A549 (cell line): ENCODE results near the gene TFF2. TPM values are rescaled to one million over a fixed set of nuclear protein-coding genes. Genes with fewer than 3 reads are reported as not detected.
A peak's percentile ranks its signal among the peaks of the same experiment; 100 is the strongest.

Source experiments
- ATAC-seq, 2 experiments: fragments of 200-7000 bp in 1 of 2; fragments of >200 bp in 1 of 2; cut with Nextera tagmentation in 1 of 2; cut with Tn5 transposase in 1 of 2; 3 replicates each; pipeline versions ENCODE4 v1.8.0 to v1.9.1; 2018 to 2020; ENCODE audit warnings: mild to moderate bottlenecking in 1 of 2, moderate library complexity in 1 of 2
- CTCF ChIA-PET: fragments of 300-600 bp; sonication (Branson Sonifier 250); formaldehyde crosslinking; extraction: SDS; loops from one replicate; lab custom pipeline; 2021; ENCODE audit warnings: antibody characterized with exemption, inconsistent platforms; lab: Yijun Ruan, JAX
- POLR2A ChIA-PET: fragments of 350-600 bp; formaldehyde crosslinking; extraction: SDS; loops from one replicate; lab custom pipeline; 2021; ENCODE audit warnings: antibody characterized with exemption, inconsistent platforms; lab: Yijun Ruan, JAX
- DNase-seq, 2 experiments: peaks; one replicate each; pipeline versions ENCODE4 v3.0.0 to v3.0.0-alpha.2; 2011 to 2016; ENCODE audit warnings: low read depth in 1 of 2, low spot score in 1 of 2
- FAIRE-seq: peaks from 2 replicates; lab custom pipeline; 2011; peaks lifted over from hg19 to GRCh38; lab: Jason Lieb, UNC
- H3K27ac ChIP-seq, 2 experiments: fragments of >200 bp; sonication (Bioruptor Twin); formaldehyde crosslinking; 3 replicates each; pipeline ENCODE4 v1.5.1; 2016 to 2017
- H3K4me1 ChIP-seq: fragments of >200 bp; sonication (Bioruptor Twin); formaldehyde crosslinking; 3 replicates; pipeline ENCODE4 v1.6.1; 2016
- H3K4me2 ChIP-seq: fragments of >200 bp; sonication (Bioruptor Twin); formaldehyde crosslinking; 3 replicates; pipeline ENCODE4 v1.6.1; 2016
- H3K4me3 ChIP-seq: fragments of >200 bp; sonication (Bioruptor Twin); formaldehyde crosslinking; 3 replicates; pipeline ENCODE4 v1.5.1; 2016
- H3K9me3 ChIP-seq: fragments of >200 bp; sonication (Bioruptor Twin); formaldehyde crosslinking; 3 replicates; pipeline ENCODE4 v1.6.1; 2016
- ATOH8 ChIP-seq: fragments of 250-450 bp; sonication (Bioruptor Pico); IDR thresholded peaks from 2 replicates; pipeline ENCODE4 v1.5.0; 2020; ENCODE audit warnings: low read depth, mild to moderate bottlenecking, moderate library complexity
- BHLHE40 ChIP-seq: IDR thresholded peaks from 2 replicates; pipeline ENCODE4 v1.6.1; 2012; ENCODE audit warnings: low read depth, low read length, inconsistent platforms
- CBX2 ChIP-seq: fragments of 200-600 bp; sonication (generic); IDR thresholded peaks from 2 replicates; pipeline ENCODE4 v1.6.1; 2016; ENCODE audit warnings: low read depth, mild to moderate bottlenecking, borderline replicate concordance
- CBX8 ChIP-seq: fragments of 200-600 bp; sonication (generic); IDR thresholded peaks from 2 replicates; pipeline ENCODE4 v1.6.1; 2016
- CHD2 ChIP-seq: fragments of 150-350 bp; IDR thresholded peaks from 2 replicates; pipeline ENCODE4 v1.6.1; 2014; ENCODE audit warnings: low read length; ENCODE audit not compliant: partially characterized antibody
- CHD4 ChIP-seq: fragments of 200-600 bp; sonication (generic); IDR thresholded peaks from 2 replicates; pipeline ENCODE4 v1.6.1; 2016; ENCODE audit warnings: antibody characterized with exemption, mild to moderate bottlenecking, borderline replicate concordance
- FOSL2 ChIP-seq, 2 experiments: fragments of 450-650 bp in 1 of 2; fragments of >200 bp in 1 of 2; sonication (Bioruptor Twin) in 1 of 2; formaldehyde crosslinking; IDR thresholded peaks; 2 replicates each; pipeline versions ENCODE4 v1.5.0 to v1.6.1; 2016 to 2020; ENCODE audit warnings: mild to moderate bottlenecking in 1 of 2, moderate library complexity in 1 of 2
- HDAC2 ChIP-seq: fragments of 200-600 bp; sonication (generic); IDR thresholded peaks from 2 replicates; pipeline ENCODE4 v1.6.1; 2016
- HEYL ChIP-seq: fragments of 250-450 bp; sonication (Bioruptor Pico); IDR thresholded peaks from 2 replicates; pipeline ENCODE4 v1.8.0; 2021; ENCODE audit warnings: mild to moderate bottlenecking, moderate library complexity
- HMGXB4 ChIP-seq: fragments of 250-450 bp; sonication (Bioruptor Pico); IDR thresholded peaks from 2 replicates; pipeline ENCODE4 v1.5.0; 2021; ENCODE audit warnings: mild to moderate bottlenecking, moderate library complexity, borderline replicate concordance
- HOXB13 ChIP-seq: fragments of 250-450 bp; sonication (Bioruptor Pico); IDR thresholded peaks from 2 replicates; pipeline ENCODE4 v1.5.0; 2020; ENCODE audit warnings: low read depth, mild to moderate bottlenecking, moderate library complexity
- HOXB5 ChIP-seq: fragments of 250-450 bp; sonication (Bioruptor Pico); IDR thresholded peaks from 2 replicates; pipeline ENCODE4 v1.5.0; 2020; ENCODE audit warnings: mild to moderate bottlenecking, moderate library complexity
- JUN ChIP-seq, 2 experiments: fragments of >200 bp; sonication (Bioruptor Twin); formaldehyde crosslinking; IDR thresholded peaks; 2 replicates in 1 of 2; 3 replicates in 1 of 2; pipeline ENCODE4 v1.6.1; 2016 to 2017
- MAFK ChIP-seq: fragments of 450-650 bp; IDR thresholded peaks from 2 replicates; pipeline ENCODE4 v1.6.1; 2014; ENCODE audit not compliant: partially characterized antibody
- NPAS2 ChIP-seq: fragments of 250-450 bp; sonication (Bioruptor Pico); IDR thresholded peaks from 2 replicates; pipeline ENCODE4 v1.8.0; 2022; ENCODE audit warnings: mild to moderate bottlenecking, moderate library complexity, borderline replicate concordance
- PBX3 ChIP-seq: IDR thresholded peaks from 2 replicates; pipeline ENCODE4 v1.6.1; 2012
- RFX5 ChIP-seq: fragments of 450-650 bp; IDR thresholded peaks from 2 replicates; pipeline ENCODE4 v1.7.1; 2014; ENCODE audit warnings: antibody characterized with exemption, mild to moderate bottlenecking, moderate library complexity
- SMC3 ChIP-seq: fragments of >200 bp; sonication (Bioruptor Twin); formaldehyde crosslinking; IDR thresholded peaks from 3 replicates; pipeline ENCODE4 v1.6.1; 2018; ENCODE audit warnings: inconsistent platforms
- TFCP2L1 ChIP-seq: fragments of 250-450 bp; sonication (Bioruptor Pico); IDR thresholded peaks from 2 replicates; pipeline ENCODE4 v1.5.0; 2021; ENCODE audit warnings: mild to moderate bottlenecking
- ZC3H11A ChIP-seq: fragments of 450-650 bp; IDR thresholded peaks from 2 replicates; pipeline ENCODE4 v1.6.1; 2014; ENCODE audit warnings: antibody characterized with exemption, mild to moderate bottlenecking
- ZSCAN20 ChIP-seq: fragments of 250-450 bp; sonication (Bioruptor Pico); IDR thresholded peaks from 2 replicates; pipeline ENCODE4 v1.8.0; 2022; ENCODE audit warnings: mild to moderate bottlenecking, moderate library complexity
- WGBS: methylation state at CpG from one replicate; pipeline ENCODE4 v1.1.6; 2017; ENCODE audit errors: missing lambda C conversion rate; 5-methylcytosine and 5-hydroxymethylcytosine counted together
- polyA plus RNA-seq, 4 experiments: library from polyadenylated mRNA; depleted of rRNA in 3 of 4; stranded (reverse); fragments of >200 nt; fragmentation: RNase III in 1 of 4; extraction: RNeasy Plus Mini Kit Qiagen cat#74134 plus additional on column Dnase treatment in 1 of 4; gene quantifications; 2 replicates in 3 of 4; 3 replicates in 1 of 4; pipeline ENCODE4 v1.2.3, GENCODE V29; 2011 to 2017
- TF ChIP-seq, protein P1 (sequence below): fragments of 150-350 bp; IDR thresholded peaks from 2 replicates; pipeline ENCODE4 v1.6.1; 2014; ENCODE audit warnings: low read depth, mild to moderate bottlenecking, low read length
- TF ChIP-seq, protein P2 (sequence below): IDR thresholded peaks from 2 replicates; pipeline ENCODE4 v1.6.1; 2012; ENCODE audit warnings: low read depth, borderline replicate concordance

TFF2 gene
- polyA plus RNA-seq, 2 of the 4 experiments (the other 2 are of a cell fraction): not detected

- no peak for TF ChIP-seq ZC3H11A
Observed at GRCh38 chr21:42365770-42366169, 15.0 kb upstream of the TFF2 start (continued).

DNA sequence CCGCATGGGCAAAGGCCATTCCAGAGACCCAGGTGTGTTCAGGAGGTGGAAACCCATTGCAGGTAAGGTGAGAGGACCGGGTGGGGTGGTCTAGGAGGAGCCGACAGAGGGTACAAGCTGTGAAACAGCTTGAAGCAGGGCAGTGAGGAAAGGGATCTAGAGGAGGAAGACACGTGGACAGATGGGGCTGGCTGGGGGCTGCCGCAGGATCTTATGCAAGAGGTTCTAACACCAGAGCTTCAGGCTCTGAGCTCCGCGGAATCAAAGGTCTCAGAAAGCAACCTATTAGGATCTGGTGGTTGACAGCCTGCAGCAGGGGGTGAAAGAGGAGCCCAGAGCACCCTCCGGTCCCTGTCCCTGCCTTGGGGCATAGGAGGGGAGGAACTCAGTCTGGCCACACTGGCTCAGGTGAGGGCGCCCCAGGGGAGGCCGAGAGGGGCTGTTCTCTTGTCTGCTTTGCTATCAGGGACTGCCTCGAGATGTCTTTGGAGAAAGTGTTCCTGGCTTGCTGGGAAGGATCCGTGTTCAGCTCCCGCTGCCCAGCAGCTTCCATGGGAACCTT lies 13.6 kb upstream of the TFF2 start:
- TF ChIP-seq CHD4: no peak
- no peak for TF ChIP-seq JUN (IDR thresholded peaks at IDR 0.05)
- no peak for TF ChIP-seq HOXB5 (CRISPR knock-in tag)
- TF ChIP-seq NPAS2: no peak
- no peak for TF ChIP-seq FOSL2 (IDR thresholded peaks at IDR 0.05)
- no peak for TF ChIP-seq FOSL2 (CRISPR knock-in tag; IDR thresholded peaks at IDR 0.05)
- TF ChIP-seq HEYL (CRISPR knock-in tag): no peak
- no peak for TF ChIP-seq TFCP2L1 (CRISPR knock-in tag)
- TF ChIP-seq PBX3: no peak
- TF ChIP-seq MAFK: no peak
- no peak for TF ChIP-seq CHD2
- TF ChIP-seq RFX5: no peak
- FAIRE-seq (no peak), ATAC-seq (no peak), DNase-seq (no peak)
- WGBS: 89% methylated on average over 7 of the region's 13 CpGs
- Histone ChIP-seq H3K4me1 (peaks cover 23% of the 10 kb centered on the region), H3K4me3 (no peak overlapping the region), H3K9me3 (no peaks in the 10 kb centered on the region), H3K4me2 (no peak overlapping the region), H3K27ac (no peak overlapping the region)
- POLR2A ChIA-PET: no interaction called here
- CTCF ChIA-PET: interaction anchor here (1.3 kb wide), 1 partner anchor 26 kb away, joined by 6 read pairs; no protein-coding TSS in a partner anchor

DNA sequence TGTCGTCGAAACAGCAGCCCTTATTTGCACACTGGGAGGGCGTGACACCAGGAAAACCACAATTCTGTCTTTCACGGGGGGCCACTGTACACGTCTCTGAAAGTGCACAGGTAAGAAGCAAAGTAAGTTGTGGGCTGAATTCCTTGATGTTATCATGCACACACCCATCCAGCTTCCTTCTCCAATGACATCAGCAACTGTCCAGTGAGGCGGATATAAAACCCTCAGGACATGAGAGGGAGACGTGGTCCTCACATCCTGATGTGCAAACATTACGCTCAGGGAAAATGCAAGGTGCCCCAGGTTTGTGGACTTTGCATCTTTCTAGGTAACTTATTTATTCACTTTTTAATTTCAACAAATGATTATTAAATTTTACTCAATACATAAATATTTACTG lies 12.5 kb upstream of the TFF2 start:
- ATAC-seq: no peak
- Histone ChIP-seq H3K4me1 (peaks cover 23% of the 10 kb centered on the region), H3K27ac (no peak overlapping the region), H3K4me2 (peak overlapping the region; percentile 25; the same call in 2 of the 3 replicates), H3K4me3 (no peak overlapping the region), H3K9me3 (no peaks in the 10 kb centered on the region)
- POLR2A ChIA-PET: no interaction called here
- no peak for FAIRE-seq
- peak in 1 of 2 experiments; percentile 52 for DNase-seq
- WGBS: 54% methylated on average over 8 of the region's 8 CpGs
- CTCF ChIA-PET: no interaction called here
- TF ChIP-seq HDAC2 (no peak), BHLHE40 (no peak), NPAS2 (no peak), ZSCAN20 (no peak), CBX8 (no peak), HMGXB4 (CRISPR knock-in tag) (no peak), ATOH8 (no peak), HOXB5 (CRISPR knock-in tag) (no peak), CHD4 (no peak), SMC3 (no peak), CBX2 (no peak), PBX3 (no peak), HOXB13 (CRISPR knock-in tag) (no peak)
- TF ChIP-seq, protein P1, sequence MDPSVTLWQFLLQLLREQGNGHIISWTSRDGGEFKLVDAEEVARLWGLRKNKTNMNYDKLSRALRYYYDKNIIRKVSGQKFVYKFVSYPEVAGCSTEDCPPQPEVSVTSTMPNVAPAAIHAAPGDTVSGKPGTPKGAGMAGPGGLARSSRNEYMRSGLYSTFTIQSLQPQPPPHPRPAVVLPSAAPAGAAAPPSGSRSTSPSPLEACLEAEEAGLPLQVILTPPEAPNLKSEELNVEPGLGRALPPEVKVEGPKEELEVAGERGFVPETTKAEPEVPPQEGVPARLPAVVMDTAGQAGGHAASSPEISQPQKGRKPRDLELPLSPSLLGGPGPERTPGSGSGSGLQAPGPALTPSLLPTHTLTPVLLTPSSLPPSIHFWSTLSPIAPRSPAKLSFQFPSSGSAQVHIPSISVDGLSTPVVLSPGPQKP: no peak
- TF ChIP-seq, protein P2, sequence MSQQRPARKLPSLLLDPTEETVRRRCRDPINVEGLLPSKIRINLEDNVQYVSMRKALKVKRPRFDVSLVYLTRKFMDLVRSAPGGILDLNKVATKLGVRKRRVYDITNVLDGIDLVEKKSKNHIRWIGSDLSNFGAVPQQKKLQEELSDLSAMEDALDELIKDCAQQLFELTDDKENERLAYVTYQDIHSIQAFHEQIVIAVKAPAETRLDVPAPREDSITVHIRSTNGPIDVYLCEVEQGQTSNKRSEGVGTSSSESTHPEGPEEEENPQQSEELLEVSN: no peak
